HAP-1 (cell line): ENCODE measurements around the gene FHIT.

Experiments used
- DNase-seq, 2 experiments: peaks; one replicate each; pipeline ENCODE4 v3.0.0-alpha.2; 2016 to 2020; ENCODE audit warnings: low spot score in 2 of 2
- H3K27me3 ChIP-seq: fragments of 250-450 bp; sonication (Bioruptor Pico); 2 replicates; pipeline ENCODE4 v1.5.1; 2020; ENCODE audit warnings: low read depth, mild to moderate bottlenecking, moderate library complexity
- H3K36me3 ChIP-seq: fragments of 250-450 bp; sonication (Bioruptor Pico); replicated peaks from 2 replicates; pipeline ENCODE4 v1.5.1; 2020; ENCODE audit warnings: mild to moderate bottlenecking
- H3K4me1 ChIP-seq: fragments of 250-450 bp; sonication (Bioruptor Pico); 2 replicates; pipeline ENCODE4 v1.5.1; 2020; ENCODE audit warnings: mild to moderate bottlenecking
- H3K4me3 ChIP-seq: fragments of 250-450 bp; sonication (Bioruptor Pico); 2 replicates; pipeline ENCODE4 v1.5.1; 2020; ENCODE audit warnings: mild to moderate bottlenecking, moderate library complexity
- H3K9me3 ChIP-seq: fragments of 250-450 bp; sonication (Bioruptor Pico); 2 replicates; pipeline ENCODE4 v1.5.1; 2020; ENCODE audit warnings: mild to moderate bottlenecking, moderate library complexity
- in situ Hi-C: fragments of 300-500 bp; cut with MboI; formaldehyde crosslinking; loops from 3 replicates; pipeline ENCODE4 v1.14.3; 2020; ENCODE audit warnings: low sequenced_read_pairs, inconsistent platforms, mixed read lengths

Gene FHIT

DNA sequence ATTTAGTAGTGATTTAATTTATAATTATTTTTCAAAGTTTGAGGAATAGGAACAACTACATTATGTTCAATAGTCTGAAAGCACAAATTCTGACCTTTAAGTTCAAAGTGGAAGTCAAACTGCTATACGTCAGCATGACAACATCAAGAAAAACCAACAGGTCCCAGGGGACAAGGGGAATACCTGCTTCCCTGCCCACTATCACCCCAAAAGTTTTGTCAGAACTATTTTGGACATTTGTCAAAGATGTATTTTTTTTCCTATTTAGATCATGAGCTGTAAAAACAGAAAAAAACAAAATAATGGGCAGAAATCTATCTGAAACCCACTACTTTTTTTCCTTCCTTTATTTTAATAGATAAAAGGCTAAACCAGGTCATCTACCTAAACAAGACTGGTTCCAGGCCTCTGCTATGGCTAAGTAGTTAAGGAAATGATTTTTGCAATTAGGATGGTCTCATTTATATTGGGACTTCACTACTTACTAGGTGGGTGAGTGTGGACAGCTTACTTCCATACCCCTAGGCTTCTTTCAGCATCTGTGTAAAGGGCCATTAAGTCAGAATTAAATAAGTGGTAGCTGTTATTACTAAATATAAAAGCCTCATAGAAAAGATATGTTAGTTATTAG, 746.3 kb downstream of the FHIT start:
- in situ Hi-C loops, result no loop called here
- DNase-seq, result no peak
- no peaks in the 10 kb centered on the region for H3K27me3 ChIP-seq
- H3K36me3 ChIP-seq, result no peaks in the 10 kb centered on the region
- H3K9me3 ChIP-seq, result no peaks in the 10 kb centered on the region
- H3K4me1 ChIP-seq, result no peaks in the 10 kb centered on the region
- H3K4me3 ChIP-seq, result no peak overlapping the region

DNA sequence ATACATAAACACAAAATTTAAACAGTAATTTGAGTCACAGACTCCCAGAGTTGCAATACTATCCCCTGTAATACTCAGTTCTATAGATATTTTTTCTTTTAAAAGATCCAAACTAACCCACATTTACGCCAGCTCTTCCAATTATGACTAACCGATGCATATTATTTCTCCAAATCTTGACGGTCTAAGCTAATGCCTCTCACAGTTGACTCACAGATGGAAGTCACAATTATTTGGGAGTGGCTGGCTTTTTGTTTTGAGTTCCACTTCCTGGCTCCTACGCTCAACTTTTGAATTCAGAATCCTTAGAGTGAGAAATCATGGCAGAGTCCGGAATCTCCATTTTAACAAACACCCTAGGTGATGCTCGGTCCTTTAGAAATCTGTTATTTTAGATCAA, 749.9 kb downstream of the FHIT start:
- no peak for DNase-seq
- Histone ChIP-seq H3K27me3 (no peaks in the 10 kb centered on the region), H3K4me3 (no peak overlapping the region), H3K4me1 (no peaks in the 10 kb centered on the region), H3K9me3 (no peaks in the 10 kb centered on the region), H3K36me3 (no peaks in the 10 kb centered on the region)
- in situ Hi-C loops, result no loop called here

DNA sequence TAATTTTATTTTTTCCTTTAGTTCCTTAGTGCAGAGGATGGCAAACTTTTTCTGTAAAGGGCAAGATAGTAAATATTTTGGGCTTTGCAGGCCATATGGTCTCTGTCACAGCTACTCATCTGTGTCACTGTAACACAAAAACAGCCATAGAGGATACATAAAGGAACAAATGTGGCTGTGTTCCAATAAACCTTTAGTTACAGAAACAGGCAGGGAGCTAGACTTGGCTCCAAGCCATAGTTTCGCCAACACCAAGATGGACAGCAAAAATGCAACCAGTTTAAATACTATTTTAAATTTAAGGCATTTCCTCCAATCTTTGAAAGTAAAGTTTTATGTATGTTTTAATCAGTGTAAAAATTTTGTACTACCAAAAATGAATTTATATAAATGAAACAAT, 753.4 kb downstream of the FHIT start:
- Histone ChIP-seq H3K4me1 (peaks cover 13% of the 10 kb centered on the region; the same call in 1 of the 2 replicates), H3K27me3 (no peaks in the 10 kb centered on the region), H3K9me3 (no peaks in the 10 kb centered on the region), H3K36me3 (no peaks in the 10 kb centered on the region), H3K4me3 (no peak overlapping the region)
- peak in 1 of 2 experiments; percentile 25 for DNase-seq
- in situ Hi-C loops, result no loop called here

DNA sequence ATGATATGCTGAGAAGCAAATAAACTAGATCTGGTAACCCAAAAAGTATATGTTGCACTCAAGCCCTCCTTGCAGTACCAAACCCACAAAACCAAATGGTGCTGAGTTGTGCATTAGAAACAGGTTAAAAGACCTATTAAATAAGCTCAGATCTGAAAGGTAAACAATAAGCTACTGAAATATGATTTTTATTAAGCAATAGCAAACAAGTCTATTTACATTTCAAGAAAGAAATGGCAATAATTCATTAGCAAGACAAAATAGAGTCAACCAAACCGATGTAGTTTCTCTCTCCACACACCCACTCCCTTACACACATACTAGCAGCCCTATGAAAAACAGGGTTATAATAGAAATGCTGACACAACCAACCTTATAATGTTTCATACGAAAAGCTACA, 760.3 kb downstream of the FHIT start:
- Histone ChIP-seq H3K4me3 (no peak overlapping the region), H3K4me1 (peaks cover 13% of the 10 kb centered on the region; the same call in 1 of the 2 replicates), H3K27me3 (no peaks in the 10 kb centered on the region), H3K36me3 (no peaks in the 10 kb centered on the region), H3K9me3 (no peaks in the 10 kb centered on the region)
- DNase-seq, result no peak
- in situ Hi-C loops, result no loop called here

DNA sequence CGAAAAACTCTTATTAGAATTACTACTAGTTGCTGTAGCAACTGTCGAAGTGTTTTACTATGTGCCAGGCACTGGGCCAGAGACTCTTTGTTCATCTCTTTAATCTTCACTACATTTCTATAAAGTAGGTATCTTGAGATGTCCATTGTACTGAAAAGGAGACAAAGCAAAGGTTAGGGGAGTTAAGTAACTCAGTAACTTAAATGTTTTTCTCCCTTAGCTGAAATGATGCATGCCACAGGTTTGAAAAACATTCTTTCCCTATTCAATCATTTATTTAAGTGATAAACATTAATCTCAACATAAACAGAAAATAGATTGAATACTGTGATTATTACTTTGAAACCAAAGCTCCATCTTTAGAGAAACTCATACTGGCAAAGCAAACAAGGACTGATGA, 776.2 kb downstream of the FHIT start:
- H3K27me3 ChIP-seq, result peaks cover 2% of the 10 kb centered on the region; the same call in 1 of the 2 replicates
- in situ Hi-C loops, result no loop called here
- 0 out of 2 replicates have a peak, but pooled peaks cover under 1% of the 10 kb centered on the region for H3K9me3 ChIP-seq
- peaks cover 8% of the 10 kb centered on the region; the same call in 1 of the 2 replicates for H3K4me1 ChIP-seq
- H3K36me3 ChIP-seq, result no peaks in the 10 kb centered on the region
- peak; percentile 4 to 10 for DNase-seq
- H3K4me3 ChIP-seq, result no peak overlapping the region

DNA sequence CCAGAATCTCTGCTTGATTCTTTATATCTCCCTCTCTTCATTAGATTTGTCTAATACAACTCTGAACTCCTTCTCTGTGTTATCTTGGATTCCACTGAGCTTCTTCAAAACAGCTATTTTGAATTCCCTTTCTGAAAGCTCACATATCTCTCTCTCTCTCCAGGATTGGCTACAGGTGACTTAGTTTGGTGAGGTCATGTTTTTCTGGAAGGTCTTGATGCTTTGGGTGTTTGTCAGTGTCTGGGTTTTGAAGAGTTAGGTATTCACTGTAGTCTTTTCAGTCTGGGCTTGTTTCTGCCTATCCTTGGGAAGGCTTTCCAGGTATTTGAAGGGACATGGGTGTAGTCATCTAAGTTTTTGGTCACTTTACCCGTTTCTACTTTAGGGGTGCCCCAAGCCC, 781.8 kb downstream of the FHIT start:
- no peak for DNase-seq
- no peaks in the 10 kb centered on the region for H3K4me1 ChIP-seq
- no peaks in the 10 kb centered on the region for H3K9me3 ChIP-seq
- no peak overlapping the region for H3K4me3 ChIP-seq
- H3K36me3 ChIP-seq, result no peaks in the 10 kb centered on the region
- in situ Hi-C loops, result no loop called here
- H3K27me3 ChIP-seq, result no peaks in the 10 kb centered on the region

DNA sequence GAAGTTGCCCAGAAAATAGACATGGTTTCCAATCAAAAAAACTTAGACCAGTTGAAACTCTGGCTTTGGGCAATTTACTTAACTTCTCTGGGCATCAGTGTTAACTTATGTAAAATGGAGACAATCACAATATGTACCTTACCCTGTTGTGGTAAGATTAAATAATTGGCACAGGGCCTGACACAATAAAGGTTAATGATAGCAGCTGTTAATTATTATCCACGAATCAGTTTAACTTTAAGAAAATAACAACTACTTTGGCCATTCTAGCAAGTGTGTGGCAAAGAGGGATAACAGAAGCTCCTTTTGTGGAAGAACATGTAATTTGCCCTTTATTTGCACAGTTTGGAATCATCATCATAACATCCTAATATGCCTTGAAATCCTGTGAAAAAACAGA, 787.6 kb downstream of the FHIT start:
- H3K4me1 ChIP-seq, result no peaks in the 10 kb centered on the region
- H3K4me3 ChIP-seq, result no peak overlapping the region
- no peak for DNase-seq
- H3K36me3 ChIP-seq, result no peaks in the 10 kb centered on the region
- H3K9me3 ChIP-seq, result no peaks in the 10 kb centered on the region
- H3K27me3 ChIP-seq, result no peaks in the 10 kb centered on the region
- in situ Hi-C loops, result no loop called here

DNA sequence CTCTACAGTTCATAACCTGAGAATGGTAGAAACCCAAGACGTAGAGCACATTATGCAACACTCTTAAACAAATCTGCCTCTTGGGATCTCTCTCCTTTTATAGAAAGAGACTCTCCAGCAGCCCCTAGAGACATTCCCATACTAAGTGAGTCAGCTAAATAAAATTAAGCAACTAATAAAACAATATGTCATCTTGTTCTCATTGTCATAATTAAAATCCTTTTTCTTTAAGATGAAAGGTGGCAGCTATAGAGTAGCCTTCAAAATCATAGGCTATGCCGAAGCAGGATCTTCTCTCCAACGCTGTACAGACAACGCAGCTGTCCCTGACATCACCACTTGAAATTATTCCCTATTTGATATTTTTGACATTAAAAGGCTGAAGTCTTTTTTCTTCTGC, 790.0 kb downstream of the FHIT start:
- DNase-seq, result no peak
- in situ Hi-C loops, result no loop called here
- no peaks in the 10 kb centered on the region for H3K9me3 ChIP-seq
- H3K36me3 ChIP-seq, result no peaks in the 10 kb centered on the region
- no peak overlapping the region for H3K4me3 ChIP-seq
- H3K4me1 ChIP-seq, result no peaks in the 10 kb centered on the region
- H3K27me3 ChIP-seq, result no peaks in the 10 kb centered on the region

DNA sequence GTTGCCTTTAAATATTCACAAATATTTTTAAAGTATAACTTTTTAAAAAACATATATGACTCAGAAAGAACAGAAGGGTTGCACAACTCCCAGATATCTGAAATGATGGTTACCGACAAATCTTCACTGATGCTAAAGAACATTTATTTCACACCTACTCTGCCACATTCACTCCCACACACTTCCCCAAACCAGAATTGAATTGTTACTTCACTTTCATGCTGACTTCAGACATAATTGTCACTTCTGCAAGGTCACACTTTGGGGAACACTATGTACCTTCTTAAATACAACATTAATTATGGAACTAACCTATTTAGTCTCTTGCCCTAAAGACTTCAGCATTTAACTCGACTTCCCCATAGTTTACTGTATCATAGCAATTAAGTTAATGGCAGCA, 795.1 kb downstream of the FHIT start:
- no peak overlapping the region for H3K4me3 ChIP-seq
- no peaks in the 10 kb centered on the region for H3K36me3 ChIP-seq
- no peaks in the 10 kb centered on the region for H3K27me3 ChIP-seq
- no peaks in the 10 kb centered on the region for H3K9me3 ChIP-seq
- DNase-seq, result no peak
- in situ Hi-C loops, result no loop called here
- H3K4me1 ChIP-seq, result no peaks in the 10 kb centered on the region

DNA sequence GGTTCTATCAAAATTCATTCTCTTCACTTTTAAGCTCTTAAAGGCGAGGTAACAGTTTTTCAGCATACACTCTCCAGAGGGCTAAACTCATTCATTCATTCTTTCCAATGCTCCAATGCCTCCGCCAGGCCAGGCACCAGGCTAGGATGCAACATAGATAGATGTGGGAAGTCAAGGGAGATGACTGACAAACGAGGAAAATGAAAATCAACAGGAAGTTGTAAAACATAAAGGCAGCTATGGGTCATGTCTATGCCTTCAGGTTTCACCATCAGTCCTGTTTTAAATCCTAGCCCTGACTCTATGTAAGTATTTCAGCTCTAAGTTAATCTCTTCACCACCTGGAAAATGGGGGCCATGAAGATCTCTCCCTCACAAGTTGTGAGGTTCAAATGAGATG, 797.9 kb downstream of the FHIT start:
- no peak for DNase-seq

DNA sequence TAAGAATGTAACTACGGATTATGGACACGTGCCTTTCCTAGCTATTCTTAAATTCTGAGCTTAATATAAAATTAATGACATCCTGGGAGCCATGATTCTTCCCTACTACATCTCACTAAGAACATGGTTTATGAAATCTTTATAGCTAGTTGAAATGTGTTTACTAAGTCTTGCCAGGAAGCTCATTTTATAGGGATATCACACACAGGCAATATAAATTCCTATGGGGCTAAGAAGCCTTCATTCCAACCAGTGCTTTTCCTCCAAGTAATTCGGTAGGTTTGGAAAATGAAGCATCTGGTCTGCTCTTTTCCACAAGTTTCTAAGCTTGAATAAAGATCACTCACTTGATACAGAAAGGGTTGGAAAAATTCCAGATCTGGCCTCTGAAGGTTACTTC, 802.6 kb downstream of the FHIT start:
- no peaks in the 10 kb centered on the region for H3K9me3 ChIP-seq
- in situ Hi-C loops, result no loop called here

More for the DNA sequence above, 797.9 kb downstream of the FHIT start:
- Histone ChIP-seq H3K36me3 (no peaks in the 10 kb centered on the region), H3K4me1 (no peaks in the 10 kb centered on the region), H3K9me3 (no peaks in the 10 kb centered on the region), H3K4me3 (no peak overlapping the region), H3K27me3 (no peaks in the 10 kb centered on the region)
- in situ Hi-C loops, result no loop called here

DNA sequence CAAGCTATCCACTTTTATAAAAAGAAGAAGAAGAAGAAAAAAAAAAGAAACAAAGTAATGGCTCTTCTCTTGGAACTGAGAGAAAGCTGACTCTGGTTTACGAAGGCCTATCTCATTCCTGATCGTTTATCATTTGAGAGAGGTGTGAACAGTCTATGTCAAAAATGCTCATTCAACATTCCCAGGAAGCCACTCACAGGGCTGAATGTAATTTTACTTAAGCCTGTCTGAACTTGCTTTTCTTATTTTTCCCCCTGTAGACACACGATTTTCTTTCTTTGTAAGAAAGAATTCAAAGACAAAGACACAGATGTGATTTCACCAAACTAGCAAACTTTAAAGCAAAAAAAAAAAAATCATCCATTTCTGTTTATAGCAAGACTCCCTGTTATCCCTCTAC, 805.8 kb downstream of the FHIT start:
- H3K4me1 ChIP-seq, result no peaks in the 10 kb centered on the region
- H3K4me3 ChIP-seq, result no peak overlapping the region
- DNase-seq, result no peak
- no peaks in the 10 kb centered on the region for H3K36me3 ChIP-seq
- H3K9me3 ChIP-seq, result no peaks in the 10 kb centered on the region
- H3K27me3 ChIP-seq, result no peaks in the 10 kb centered on the region
- in situ Hi-C loops, result no loop called here

More for the DNA sequence above, 802.6 kb downstream of the FHIT start:
- no peak for DNase-seq
- H3K4me3 ChIP-seq, result no peak overlapping the region
- H3K27me3 ChIP-seq, result no peaks in the 10 kb centered on the region
- H3K36me3 ChIP-seq, result no peaks in the 10 kb centered on the region
- H3K4me1 ChIP-seq, result no peaks in the 10 kb centered on the region

DNA sequence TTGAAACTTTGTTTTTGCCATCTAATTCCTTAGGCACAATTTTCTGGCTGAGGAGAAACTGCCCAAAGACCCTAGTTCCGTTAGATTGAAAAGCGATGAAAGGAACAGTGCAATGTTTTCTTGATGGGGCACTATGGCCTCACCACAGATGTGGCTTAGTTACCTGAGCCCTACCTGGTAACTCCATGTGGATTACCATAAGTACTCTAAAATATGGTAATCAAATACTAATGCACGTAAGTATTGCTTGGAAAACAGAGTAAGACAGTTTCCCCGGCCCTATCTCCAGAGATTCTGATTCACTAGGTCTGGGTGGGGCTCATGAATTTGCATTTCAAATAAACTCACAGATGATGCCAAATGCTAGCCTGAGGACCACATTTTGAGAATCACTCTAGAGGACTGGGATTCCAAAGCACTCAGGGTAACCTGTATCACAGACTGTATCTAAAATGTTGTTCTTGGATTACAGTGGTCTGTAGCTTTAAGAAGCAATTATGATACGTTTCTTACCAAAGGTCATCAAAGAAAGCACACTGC, 806.3 kb downstream of the FHIT start:
- H3K4me3 ChIP-seq, result no peak overlapping the region
- no peaks in the 10 kb centered on the region for H3K4me1 ChIP-seq
- DNase-seq, result no peak
- H3K9me3 ChIP-seq, result no peaks in the 10 kb centered on the region
- in situ Hi-C loops, result no loop called here
- no peaks in the 10 kb centered on the region for H3K36me3 ChIP-seq
- no peaks in the 10 kb centered on the region for H3K27me3 ChIP-seq

DNA sequence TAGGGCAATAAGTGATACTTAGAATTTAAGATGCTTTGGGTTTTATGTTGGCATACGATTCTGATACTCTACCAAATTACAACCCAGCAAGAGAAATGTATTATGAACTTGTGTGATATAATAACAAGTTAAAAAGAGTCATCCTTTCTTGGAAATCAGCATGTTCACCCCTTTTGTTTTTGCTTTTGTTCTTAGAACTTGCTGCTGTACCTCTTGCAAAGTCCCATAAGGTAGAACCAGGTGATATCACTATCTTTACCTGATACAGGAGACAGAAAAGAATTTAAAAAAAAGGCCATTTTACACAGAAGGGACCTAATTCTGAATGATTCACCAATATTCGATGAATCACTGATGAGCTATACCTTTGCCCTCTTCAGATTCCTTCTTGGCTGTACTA, 810.4 kb downstream of the FHIT start:
- Histone ChIP-seq H3K4me1 (no peaks in the 10 kb centered on the region), H3K4me3 (no peak overlapping the region), H3K9me3 (no peaks in the 10 kb centered on the region), H3K27me3 (no peaks in the 10 kb centered on the region), H3K36me3 (no peaks in the 10 kb centered on the region)
- in situ Hi-C loops, result no loop called here
- DNase-seq, result no peak
